ENCODE data around the gene NHLRC3.
"Not testable (repeated sequence)": the region's sequence is repeated elsewhere in the genome, so short reads cannot be mapped to it uniquely, and the experiment has no call there.

The NHLRC3 gene, protein sequence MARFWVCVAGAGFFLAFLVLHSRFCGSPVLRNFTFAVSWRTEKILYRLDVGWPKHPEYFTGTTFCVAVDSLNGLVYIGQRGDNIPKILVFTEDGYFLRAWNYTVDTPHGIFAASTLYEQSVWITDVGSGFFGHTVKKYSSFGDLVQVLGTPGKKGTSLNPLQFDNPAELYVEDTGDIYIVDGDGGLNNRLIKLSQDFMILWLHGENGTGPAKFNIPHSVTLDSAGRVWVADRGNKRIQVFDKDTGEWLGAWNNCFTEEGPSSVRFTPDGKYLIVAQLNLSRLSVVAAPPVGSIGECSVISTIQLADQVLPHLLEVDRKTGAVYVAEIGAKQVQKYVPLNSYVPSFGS

DNA sequence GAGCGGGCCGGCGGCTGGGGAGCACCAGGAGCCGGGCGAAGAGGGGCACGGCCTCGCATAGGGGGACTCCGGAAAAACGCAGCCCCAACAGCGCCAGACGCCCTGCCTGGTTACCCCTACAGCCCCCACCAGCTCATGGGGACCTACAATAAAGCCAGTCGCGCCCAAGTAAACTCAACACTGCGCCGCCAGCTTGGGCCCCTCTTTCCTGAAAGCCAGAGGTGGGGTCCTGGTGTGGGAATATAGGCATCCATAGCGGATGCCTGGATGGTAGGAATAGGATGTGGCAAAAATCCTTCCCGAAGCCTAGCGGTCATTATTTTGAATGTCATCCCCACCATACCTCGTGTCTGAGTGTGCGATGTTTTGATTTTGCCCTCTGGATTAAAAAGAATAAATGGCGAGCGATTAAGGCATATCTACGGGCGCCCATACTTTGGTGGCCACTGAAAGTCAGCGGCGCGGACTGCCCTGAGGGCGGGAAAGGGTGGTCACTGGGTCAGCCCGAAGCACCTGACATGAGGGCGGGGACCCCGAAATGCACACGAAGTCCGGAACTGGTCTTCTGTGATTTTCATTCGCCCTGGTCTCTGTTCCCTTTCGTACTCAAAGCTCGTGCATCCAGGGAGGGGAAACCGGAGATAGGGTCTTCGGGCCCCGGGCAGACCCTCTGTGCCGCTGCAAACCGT, at the start of gene NHLRC3, which contains the start of gene PROSER1:
NHLRC3 (plus strand) TSS at position 577 of the 689 bp plus-strand sequence. CDS start 184 bp downstream, outside the sequence.
PROSER1 (minus strand) TSS at position 210 of the 689 bp plus-strand sequence. CDS start 847 bp downstream, outside the sequence.
- peak; percentile 69 for DNase-seq (ENCODE audit: low read depth)

DNA sequence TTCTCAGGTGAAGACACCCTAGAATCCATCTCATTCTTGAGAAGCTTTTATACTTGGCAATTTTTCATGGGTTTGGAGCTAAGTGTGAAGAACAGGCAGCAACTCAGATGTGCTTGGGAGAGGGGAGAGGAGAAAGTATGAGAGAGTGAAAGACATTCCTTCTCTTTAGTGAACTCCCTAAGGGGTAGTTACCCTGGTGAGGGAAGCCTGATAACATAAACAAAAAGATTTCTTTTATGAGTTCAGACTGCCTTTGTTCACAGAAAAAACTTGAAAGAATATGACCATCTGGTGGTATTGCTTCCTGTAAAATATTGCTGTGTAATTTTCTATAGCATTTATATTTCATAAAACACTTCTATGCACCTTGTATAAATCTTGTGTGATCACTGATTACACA, 47.6 kb upstream of the NHLRC3 start, which contains the start of gene STOML3:
STOML3 (minus strand) TSS at position 139 of the 400 bp plus-strand sequence; CDS start at position 29, 110 bp downstream.
- no peak for DNase-seq (ENCODE audit: low read depth)

DNA sequence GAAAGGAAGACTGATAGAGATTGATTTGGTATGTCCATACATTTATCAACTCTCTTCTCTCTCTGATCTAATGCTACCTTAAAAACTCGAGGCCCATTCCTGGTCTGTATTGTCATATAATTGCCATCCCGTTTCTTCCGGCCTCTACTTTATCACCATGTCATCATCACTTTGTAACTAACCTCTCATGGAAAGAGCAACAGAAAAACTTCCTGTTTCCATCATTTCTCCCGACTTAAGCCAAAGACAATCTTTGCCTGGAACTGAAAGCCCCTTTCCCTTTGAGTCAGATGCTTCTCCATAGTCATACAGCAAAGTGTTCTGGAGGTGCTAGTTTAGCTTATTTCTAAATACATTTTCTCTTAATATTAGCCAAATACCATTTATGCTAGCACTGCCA, 44.9 kb upstream of the NHLRC3 start:
- no peak for DNase-seq (ENCODE audit: low read depth)

DNA sequence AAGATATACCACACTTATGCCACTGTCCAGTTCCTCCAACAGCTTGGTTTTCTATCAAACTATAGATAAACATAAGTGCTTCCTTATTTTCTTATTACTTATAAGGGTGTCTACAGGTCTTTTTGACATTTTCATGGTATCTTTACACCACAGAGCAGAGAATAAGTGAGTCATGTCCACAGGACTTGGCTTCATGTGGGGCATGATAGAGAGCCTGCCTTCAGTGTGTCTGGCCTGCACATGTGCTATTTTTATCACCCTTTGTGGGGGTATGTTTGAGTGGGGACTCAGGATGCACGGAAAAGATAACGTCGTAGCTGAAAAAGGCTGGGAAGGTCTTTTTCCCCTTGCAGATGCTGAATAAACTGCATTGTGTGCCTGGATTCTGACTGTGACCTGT, 39.5 kb upstream of the NHLRC3 start:
- DNase-seq (ENCODE audit: low read depth): no peak

GRCh38 chr13:39006371-39007111, 31.7 kb upstream of the NHLRC3 start:
- not testable (repeated sequence) for DNase-seq (ENCODE audit: low read depth)

DNA sequence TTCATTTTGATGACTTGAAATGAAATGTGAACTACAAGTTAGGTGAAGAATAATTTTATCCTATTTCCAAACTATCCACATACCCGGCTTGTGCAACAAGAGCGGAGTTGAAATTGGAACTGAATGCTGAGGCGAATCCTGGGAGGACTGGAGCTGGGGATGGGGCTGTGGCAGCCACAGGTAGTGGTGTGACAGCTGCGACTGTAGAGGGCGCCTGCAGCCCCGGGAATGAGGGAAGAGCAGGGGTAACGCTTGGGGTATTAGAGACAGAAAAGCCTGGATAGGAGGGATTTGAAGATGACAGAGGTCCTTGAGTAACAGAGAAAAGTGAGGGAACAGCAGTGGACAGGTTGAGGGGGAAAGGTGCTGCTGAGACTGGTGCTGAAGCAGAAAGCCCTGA, 25.6 kb upstream of the NHLRC3 start:
- no peak for DNase-seq (ENCODE audit: low read depth)

- DNase-seq (ENCODE audit: low read depth): no peak
Measured at GRCh38 chr13:39013462-39013861, 24.8 kb upstream of the NHLRC3 start.

- DNase-seq (ENCODE audit: low read depth): no peak
Measured at GRCh38 chr13:39016087-39016486, 22.2 kb upstream of the NHLRC3 start.

- no peak for DNase-seq (ENCODE audit: low read depth)
Measured at GRCh38 chr13:39016787-39017186, 21.5 kb upstream of the NHLRC3 start.

DNA sequence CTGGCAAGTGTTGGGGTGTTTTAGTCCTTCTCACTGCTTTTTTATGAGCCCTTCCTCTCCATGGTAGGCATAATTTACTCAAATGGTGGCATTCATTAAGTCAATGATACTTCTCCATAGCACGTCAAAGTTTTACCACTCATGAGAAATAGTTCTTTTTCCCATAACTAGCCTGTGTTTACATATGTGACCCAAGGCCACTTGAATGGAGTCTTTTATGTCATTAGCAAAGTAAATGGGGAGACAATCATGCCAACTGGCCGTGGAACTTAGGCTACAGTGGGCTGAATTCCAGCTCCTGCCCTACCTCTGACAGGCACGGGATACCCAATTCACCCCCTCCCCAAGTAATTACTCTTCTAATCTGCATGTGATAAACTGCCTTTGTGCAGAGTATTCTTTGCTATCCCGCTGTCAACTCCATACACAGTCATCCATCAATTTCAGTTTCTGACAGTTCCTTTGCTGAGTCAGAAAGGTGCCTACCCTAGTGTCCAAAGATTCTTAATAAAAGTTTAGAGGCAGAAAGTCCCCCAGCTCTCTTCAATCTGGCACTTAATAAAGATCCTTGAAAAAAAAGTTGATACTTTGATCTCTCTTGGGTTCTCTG, 17.3 kb upstream of the NHLRC3 start:
- no peak for DNase-seq (ENCODE audit: low read depth)

DNA sequence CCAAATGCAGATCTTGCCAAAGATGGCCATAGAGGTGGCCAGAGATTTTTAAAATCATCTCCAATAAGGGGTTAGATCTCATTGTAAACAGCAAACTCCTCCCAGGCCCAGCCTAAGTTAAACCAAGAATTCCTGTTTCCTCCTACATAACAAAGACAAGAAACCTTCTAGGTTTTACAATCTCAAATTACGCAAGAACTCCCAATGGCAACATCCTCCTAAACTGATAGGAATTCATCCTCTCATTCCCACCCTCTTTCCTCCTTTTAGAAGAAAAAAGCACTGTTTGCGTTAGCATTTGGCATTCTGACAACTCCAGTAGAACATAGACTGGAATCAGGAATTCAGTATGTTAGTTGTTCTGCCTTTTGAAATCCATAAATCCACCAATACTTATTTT, 14.9 kb upstream of the NHLRC3 start:
- no peak for DNase-seq (ENCODE audit: low read depth)

DNA sequence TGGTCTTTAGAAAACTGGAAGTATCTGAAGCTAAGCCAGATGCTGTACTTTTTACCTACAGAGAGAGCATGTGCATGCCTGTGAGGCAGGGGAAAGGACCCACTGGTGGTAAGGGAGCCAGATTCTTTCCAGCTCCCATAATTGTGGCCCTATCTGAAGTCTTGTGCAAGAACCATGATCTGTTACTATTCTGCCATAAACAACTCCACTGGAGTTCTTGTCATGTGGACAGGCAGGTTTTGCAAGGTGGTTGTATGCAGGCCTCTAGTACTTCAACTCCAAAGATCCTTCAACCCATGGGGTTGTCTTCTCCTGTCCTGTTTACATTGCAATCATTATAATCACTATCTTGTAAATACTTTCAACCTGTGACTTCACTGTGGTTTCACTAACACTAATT, 14.5 kb upstream of the NHLRC3 start:
- DNase-seq (ENCODE audit: low read depth): no peak

- DNase-seq (ENCODE audit: low read depth): no peak
Measured at GRCh38 chr13:39025433-39025839, 12.8 kb upstream of the NHLRC3 start.

DNA sequence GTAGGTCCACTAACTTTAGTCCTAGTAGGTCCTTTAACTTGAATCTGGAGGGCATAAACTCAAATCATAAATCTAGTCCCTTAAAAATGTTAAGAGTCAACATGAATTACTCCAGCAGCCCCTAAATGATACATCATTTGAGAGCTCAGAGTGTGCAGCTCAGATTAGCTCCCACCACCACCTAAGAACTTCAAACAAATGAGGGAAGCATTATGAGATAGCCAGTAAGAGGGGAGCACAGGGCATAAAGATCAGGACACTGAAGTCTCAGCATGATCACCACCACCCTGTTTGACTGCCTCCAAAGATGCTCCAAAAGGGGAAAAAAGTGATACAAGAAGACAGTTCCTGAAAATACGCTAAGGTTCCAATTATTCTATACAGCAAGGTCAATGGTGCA, 6.1 kb upstream of the NHLRC3 start:
- DNase-seq (ENCODE audit: low read depth): no peak

DNA sequence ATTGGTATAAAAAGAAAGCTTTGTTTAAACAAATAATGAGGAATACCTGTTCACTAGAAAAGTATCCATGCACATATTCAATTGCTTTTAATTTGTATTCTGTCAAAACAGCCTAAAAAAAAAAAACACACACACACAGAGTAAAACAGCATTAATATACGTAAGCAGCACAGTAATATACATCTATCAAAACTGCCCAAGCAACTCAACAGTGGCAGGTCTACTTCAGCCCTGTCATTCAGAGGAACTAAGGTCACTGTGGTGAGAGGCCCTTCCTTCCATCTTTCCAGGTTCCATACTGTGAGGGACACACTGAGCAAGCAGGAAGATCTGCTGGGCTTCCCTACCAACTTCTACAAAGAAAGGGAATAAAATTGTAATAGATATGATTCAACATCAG, 4.2 kb upstream of the NHLRC3 start:
- DNase-seq (ENCODE audit: low read depth): no peak

- DNase-seq (ENCODE audit: low read depth): no peak
Measured at GRCh38 chr13:39035204-39035603, 3.1 kb upstream of the NHLRC3 start.

DNA sequence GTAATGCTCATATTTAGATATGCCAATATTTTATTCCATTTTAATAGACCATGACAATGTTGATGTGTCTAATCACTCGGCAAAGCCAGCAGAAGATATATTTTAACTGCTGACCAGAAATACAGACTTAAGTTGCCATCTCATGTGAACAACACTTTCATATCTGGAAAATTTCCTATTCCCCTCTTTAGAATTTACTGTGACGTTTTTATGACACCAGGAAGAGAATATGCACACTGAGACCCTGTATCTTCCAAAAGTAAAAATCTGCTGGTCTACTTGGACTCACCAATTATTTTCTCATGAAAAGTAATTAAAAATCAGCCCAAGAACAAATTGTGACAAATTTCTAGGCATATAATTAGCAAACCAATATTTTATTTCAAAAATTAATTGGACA, 2.5 kb upstream of the NHLRC3 start:
- DNase-seq (ENCODE audit: low read depth): no peak

DNA sequence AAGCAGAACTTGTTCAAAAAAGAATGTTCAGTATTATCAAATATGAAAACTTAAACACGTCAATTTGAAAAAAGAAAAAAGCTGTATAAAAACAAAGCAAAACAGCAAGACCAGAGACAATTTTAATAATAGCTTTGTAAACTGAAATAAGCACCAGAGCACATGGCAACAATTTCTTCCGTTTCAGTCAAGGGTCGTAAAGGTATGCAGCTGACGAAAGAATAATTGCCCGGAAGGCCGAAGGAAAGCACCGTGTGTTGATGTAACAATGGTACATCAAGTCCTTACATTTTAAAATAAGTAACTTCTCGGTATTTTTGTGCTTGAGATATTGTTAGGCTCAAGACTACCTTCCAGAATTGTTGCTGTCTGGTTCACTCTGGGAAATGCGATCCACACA, 2.0 kb upstream of the NHLRC3 start:
- no peak for DNase-seq (ENCODE audit: low read depth)

- no peak for DNase-seq (ENCODE audit: low read depth)
Measured at GRCh38 chr13:39037410-39037879, 811 bp upstream of the NHLRC3 start.

GRCh38 chr13:39038569-39039030, 344 bp downstream of the NHLRC3 start:
- DNase-seq (ENCODE audit: low read depth): no peak

GRCh38 chr13:39039041-39039440, 785 bp downstream of the NHLRC3 start:
- no peak for DNase-seq (ENCODE audit: low read depth)

GRCh38 chr13:39040206-39040605, 1.9 kb downstream of the NHLRC3 start:
- no peak for DNase-seq (ENCODE audit: low read depth)

Measured in GM04503 (cell line).